GM19193 (cell line): Measurements from ENCODE around the gene MEF2D.

ENCODE experiments used
- POLR2A ChIP-seq: IDR thresholded peaks from 4 replicates; pipeline ENCODE4 v1.6.1; 2011; ENCODE audit not compliant: insufficient read depth, insufficient read length; ENCODE audit errors: extremely low read depth

Gene MEF2D

GRCh38 chr1:156487862-156488261 lies 12.7 kb downstream of the MEF2D start:
- no peak for TF ChIP-seq POLR2A

GRCh38 chr1:156486421-156487344 lies 13.9 kb downstream of the MEF2D start:
- TF ChIP-seq POLR2A: no peak

- TF ChIP-seq POLR2A: no peak
Measured at GRCh38 chr1:156485984-156486383, 14.6 kb downstream of the MEF2D start.

- no peak for TF ChIP-seq POLR2A
Measured at GRCh38 chr1:156484480-156485058, 16.0 kb downstream of the MEF2D start.

GRCh38 chr1:156483397-156483796 lies 17.2 kb downstream of the MEF2D start:
- no peak for TF ChIP-seq POLR2A

GRCh38 chr1:156482276-156482675 lies 18.3 kb downstream of the MEF2D start:
- no peak for TF ChIP-seq POLR2A

- TF ChIP-seq POLR2A: no peak
Measured at GRCh38 chr1:156481527-156481926, 19.0 kb downstream of the MEF2D start.

GRCh38 chr1:156480411-156481192 lies 20.0 kb downstream of the MEF2D start:
- TF ChIP-seq POLR2A: no peak

GRCh38 chr1:156480016-156480370 lies 20.6 kb downstream of the MEF2D start:
- no peak for TF ChIP-seq POLR2A

- no peak for TF ChIP-seq POLR2A
Measured at GRCh38 chr1:156479093-156480015, 21.2 kb downstream of the MEF2D start.

- no peak for TF ChIP-seq POLR2A
Measured at GRCh38 chr1:156478250-156478627, 22.3 kb downstream of the MEF2D start.

GRCh38 chr1:156477526-156478249 lies 22.9 kb downstream of the MEF2D start:
- TF ChIP-seq POLR2A: no peak

- TF ChIP-seq POLR2A: no peak
Measured at GRCh38 chr1:156476501-156477298, 23.9 kb downstream of the MEF2D start.
